NCI-H1092 (cell line): ENCODE results near the gene LIF.

ENCODE experiments used
- DNase-seq: peaks from one replicate; lab custom pipeline; 2025; lab: John Stamatoyannopoulos, UW

The LIF gene

DNA sequence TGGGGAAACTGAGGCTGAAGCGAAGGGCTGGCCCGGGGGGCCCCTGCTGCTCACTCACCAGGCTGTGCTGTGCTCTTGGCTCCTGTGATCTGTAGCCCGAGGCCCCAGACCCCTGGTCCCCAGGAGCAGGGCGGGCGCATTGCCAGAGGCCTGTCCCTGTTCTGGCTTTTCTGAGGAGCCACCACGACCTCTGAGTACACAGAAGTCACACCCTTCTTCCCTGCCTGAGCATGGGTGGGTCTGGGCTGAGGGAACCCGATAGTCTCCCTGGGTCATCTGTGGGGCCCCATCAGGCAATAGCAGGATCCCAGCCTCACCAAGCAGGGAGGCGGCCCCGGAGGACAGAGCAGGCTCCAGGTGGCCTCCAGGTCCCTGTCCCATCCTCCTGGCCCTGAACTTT is 37.6 kb upstream of the LIF start:
- no peak for DNase-seq

- DNase-seq: no peak
Observed at GRCh38 chr22:30283342-30283741, 36.8 kb upstream of the LIF start.

- no peak for DNase-seq
Observed at GRCh38 chr22:30282616-30283046, 36.1 kb upstream of the LIF start.

DNA sequence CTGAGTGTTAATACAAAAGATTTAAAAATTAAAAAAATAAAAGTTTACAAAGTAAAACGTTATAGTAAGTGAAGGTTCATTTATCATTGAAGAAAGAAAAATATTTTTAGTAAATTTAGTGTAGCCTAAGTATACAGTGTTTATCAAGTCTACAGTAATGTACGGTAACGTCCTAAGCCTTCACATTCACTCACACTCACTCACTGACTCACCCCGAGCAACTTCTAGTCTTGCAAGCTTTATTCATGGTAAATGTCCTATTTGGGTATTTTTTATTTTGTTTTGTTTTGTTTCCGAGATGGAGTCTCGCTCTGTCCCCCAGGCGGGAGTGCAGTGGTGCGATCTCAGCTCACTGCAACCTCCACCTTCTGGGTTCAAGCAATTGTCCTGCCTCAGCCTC is 33.9 kb upstream of the LIF start:
- no peak for DNase-seq

DNA sequence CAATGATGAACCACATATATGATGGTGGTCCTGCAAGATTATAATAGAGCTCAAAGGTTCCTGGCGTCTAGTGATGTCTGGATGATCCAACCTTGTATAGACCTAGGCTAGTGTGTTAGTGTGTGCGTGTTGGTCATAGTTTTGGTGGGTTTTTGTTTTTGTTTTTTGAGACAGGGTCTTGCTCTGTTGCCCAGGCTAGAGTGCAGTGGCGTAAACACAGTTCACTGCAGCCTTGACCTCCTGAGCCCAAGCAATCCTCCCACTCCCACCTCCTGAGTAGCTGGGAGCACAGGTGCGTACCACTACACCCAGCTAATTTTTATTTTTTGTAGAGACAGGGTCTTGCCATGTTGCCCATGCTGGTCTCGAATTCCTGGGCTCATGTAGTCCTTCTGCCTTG is 33.4 kb upstream of the LIF start:
- DNase-seq: no peak

DNA sequence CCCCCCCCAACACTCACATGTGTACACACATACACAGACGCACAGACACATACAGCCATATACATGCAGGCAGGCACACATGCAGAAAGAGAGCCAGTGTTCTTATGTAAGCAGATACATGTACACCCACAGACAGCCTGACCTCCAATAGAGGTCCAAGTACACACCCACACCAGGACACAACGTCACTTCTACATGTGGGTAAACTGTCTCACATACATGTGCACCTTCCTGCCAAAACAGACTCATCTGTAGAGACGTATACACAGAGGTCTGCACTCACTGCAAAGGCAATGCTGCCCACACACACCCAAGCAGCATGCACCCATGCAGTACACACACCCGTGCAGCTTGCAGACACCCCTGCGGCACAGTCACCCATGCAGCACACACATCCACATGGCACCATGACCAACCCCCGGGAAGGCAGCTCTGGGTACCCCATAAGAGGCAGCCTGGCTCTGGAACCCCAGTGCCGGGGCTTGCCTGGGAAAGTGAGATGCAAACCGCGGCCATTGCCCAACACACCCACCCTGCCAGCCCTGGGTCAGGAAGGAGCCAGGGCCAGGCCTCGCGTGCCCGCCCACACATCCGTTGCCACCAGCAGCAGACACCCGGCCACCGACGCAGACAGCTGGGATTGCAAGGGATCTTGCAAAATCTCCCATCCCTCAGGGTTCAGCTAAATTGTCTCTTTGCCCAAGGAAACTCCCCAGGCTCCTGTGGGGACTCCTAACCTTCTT is 32.7 kb upstream of the LIF start:
- DNase-seq: no peak

- no peak for DNase-seq
Observed at GRCh38 chr22:30277547-30278344, 31.2 kb upstream of the LIF start.

DNA sequence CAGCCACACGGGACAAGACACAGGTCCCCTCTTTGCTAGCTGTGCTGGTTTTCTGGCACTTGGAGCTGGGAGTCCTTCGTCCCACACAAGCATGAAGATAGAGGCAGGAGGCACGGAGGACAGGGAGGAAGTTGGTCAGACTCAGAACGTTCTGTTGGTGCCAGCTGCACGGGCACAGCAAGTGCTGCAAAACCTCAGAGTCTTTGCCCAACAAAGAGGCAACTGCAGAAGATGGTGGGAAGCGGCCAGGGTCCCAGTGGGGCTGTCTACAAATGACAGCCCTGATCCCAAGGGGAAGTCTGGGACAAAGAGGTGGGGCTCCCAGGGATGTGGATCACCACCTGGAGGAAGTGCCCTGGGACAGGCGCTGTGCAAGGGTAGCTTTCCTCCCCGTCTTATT is 29.5 kb upstream of the LIF start:
- DNase-seq: no peak

GRCh38 chr22:30275625-30276024 is 29.1 kb upstream of the LIF start:
- no peak for DNase-seq

GRCh38 chr22:30274437-30274812 is 27.9 kb upstream of the LIF start:
- DNase-seq: no peak

- no peak for DNase-seq
Observed at GRCh38 chr22:30273711-30274436, 27.3 kb upstream of the LIF start.

DNA sequence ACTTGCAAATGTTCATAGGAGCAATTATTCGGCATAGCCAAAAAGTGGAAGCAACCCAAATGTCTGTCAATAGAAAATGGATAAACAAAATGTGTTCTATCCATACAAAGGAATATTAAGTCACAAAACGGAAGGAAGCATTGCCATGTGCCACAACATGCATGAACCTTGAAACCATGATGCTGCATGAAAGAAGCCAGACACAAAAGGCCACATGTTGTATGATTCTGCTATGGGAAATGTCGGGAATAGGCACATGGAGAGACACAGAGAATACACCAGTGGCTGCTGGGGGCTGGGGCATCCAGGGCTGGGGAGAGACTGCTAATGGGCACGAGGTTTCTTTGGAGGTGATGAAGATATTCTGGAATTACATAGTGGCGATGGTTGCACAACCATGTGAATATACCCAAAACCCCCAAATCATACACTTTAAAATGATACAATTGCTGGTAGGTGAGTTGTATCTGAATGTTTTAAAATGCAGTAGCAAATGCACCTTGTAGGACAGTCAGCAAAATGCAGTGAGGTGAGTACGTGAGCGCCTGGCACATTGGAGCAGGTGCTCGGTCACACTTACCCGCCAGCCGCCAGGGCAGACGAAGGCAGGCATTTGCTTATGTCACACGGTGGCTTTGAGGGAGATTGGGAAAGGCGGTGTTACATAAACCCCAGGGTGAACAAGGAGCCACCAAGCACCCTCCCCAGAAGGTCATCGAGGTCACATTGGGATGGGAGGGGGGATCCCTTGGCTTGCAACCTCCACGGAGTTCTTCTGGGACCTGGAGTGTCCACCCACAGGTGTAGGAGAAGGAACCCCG is 26.4 kb upstream of the LIF start:
- DNase-seq: no peak

DNA sequence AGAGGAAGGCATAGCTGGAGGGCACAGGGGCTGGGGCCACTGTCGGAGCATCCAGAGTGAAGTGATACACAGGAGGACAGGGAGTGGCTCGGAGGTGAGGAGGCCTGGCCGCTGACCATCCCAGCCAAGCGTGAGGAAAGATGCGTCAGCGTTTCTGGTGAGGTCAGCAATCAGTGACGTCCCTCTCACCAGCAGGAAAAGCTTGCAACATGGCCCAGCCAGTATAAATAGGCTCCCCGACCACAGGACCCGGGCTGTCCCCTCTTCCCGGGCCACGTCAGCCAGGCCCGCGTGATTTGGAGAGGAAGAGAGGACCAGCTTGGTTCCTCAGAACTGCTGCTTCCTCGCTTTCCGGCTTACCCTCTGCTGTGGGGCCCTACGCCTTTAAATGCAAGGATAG is 24.3 kb upstream of the LIF start:
- DNase-seq: no peak

- no peak for DNase-seq
Observed at GRCh38 chr22:30268331-30268730, 21.8 kb upstream of the LIF start.

- no peak for DNase-seq
Observed at GRCh38 chr22:30267382-30268302, 21.1 kb upstream of the LIF start.

GRCh38 chr22:30266445-30267381 is 20.2 kb upstream of the LIF start, which contains the start of gene OSM:
OSM (minus strand) TSS chr22:30266851; CDS start chr22:30266799, 52 bp downstream.
- DNase-seq: no peak

DNA sequence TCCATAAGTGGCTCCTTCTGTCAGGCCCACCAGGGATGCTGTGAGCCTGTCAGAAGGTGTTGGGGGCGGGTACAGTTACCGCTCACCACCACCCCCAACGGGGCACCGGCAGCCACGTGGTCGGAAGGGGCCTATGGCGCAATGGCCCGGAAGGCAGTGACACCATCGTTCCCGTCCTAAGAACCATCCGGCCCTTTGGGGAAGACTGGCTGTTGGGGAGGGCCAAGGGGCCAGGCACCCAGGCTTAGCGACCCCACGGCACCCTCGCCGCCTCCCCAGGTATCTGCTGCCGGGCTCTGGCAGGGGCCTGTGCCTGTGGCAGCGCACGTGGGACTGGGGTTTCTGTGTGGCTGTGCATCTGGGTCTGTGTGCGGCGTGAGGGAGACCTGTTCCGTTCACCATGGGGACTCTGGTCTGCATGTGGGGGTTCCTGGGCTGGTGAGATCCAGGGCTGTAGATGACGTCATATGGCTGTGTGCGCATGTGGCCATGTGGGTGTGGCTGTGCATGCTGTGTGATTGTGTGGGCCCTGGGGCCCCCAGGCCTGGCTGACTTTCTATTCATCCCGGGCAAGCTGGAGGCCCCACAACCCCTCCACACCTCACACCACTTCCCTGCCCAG is 19.4 kb upstream of the LIF start:
- DNase-seq: no peak

GRCh38 chr22:30265131-30265720 is 18.7 kb upstream of the LIF start:
- no peak for DNase-seq

DNA sequence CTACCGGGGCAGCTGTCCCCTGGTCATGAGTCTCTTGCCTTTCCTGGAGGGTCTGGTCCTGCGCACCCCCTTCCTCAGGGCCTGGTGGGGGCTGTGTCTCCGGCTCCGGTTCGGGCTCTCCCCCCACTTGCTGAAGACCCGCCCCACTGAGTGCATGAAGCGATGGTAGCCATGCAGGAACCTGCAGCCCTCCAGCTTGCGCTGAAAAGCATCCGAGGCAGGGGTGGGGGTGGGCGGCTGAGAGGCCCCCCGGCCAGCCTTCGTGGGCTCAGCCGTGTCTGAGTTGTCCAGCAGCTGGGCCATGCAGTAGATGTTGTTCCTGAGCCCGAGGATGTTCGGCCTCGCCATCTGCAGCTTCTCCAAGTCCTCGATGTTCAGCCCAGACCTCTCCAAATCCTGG is 17.3 kb upstream of the LIF start:
- no peak for DNase-seq
